22Rv1 (cell line): ENCODE results near the gene FHOD3.

Experiments
- CTCF ChIP-seq: fragments of 450-650 bp; IDR thresholded peaks from 2 replicates; pipeline ENCODE4 v1.5.1; 2017; ENCODE audit warnings: mild to moderate bottlenecking
- ZFX ChIP-seq: fragments of 450-650 bp; IDR thresholded peaks from 2 replicates; pipeline ENCODE4 v1.6.1; 2017; ENCODE audit warnings: antibody characterized with exemption, borderline replicate concordance

- TF ChIP-seq CTCF: no peak
- no peak for TF ChIP-seq ZFX
These were observed 234.1 kb downstream of the FHOD3 start for GRCh38 chr18:36531636-36532035.
